CD14-positive monocyte (primary cell): ENCODE measurements around the gene CCL16. TPM values are rescaled to one million over a fixed set of nuclear protein-coding genes. Genes with fewer than 3 reads are reported as not detected.

ENCODE experiments used
- DNase-seq, 3 donors: peaks; one replicate each; pipeline ENCODE4 v3.0.0-alpha.2; 2011 to 2022
- H2AFZ ChIP-seq: 2 replicates; pipeline ENCODE4 v1.6.0; 2012; ENCODE audit warnings: mild to moderate bottlenecking, low read depth, low read length, inconsistent platforms; ENCODE audit not compliant: insufficient read depth, poor library complexity, severe bottlenecking
- H3K27ac ChIP-seq, 2 donors: 1 replicate in 1 of 2; 2 replicates in 1 of 2; pipeline ENCODE4 v1.5.1; 2012 to 2013; ENCODE audit warnings: low read length in 2 of 2, control low read depth in 1 of 2, inconsistent platforms in 1 of 2, low read depth in 1 of 2, mild to moderate bottlenecking in 1 of 2
- H3K27me3 ChIP-seq, 2 donors: one replicate each; pipeline versions ENCODE4 v1.6.0 to v1.6.1; 2011 to 2013; ENCODE audit warnings: low read length in 2 of 2; ENCODE audit not compliant: control insufficient read depth in 2 of 2, insufficient read depth in 2 of 2
- H3K36me3 ChIP-seq, 2 donors: replicated peaks in 1 of 2; 1 replicate in 1 of 2; 2 replicates in 1 of 2; pipeline versions ENCODE4 v1.5.1 to v1.6.1; 2012 to 2013; ENCODE audit warnings: low read length in 2 of 2, control low read depth in 1 of 2, inconsistent platforms in 1 of 2, mild to moderate bottlenecking in 1 of 2; ENCODE audit not compliant: insufficient read depth in 2 of 2, control insufficient read depth in 1 of 2
- H3K4me1 ChIP-seq, 2 donors: 1 replicate in 1 of 2; 2 replicates in 1 of 2; pipeline versions ENCODE4 v1.5.1 to v1.6.1; 2012 to 2013; ENCODE audit warnings: low read length in 2 of 2, control low read depth in 1 of 2, inconsistent platforms in 1 of 2, mild to moderate bottlenecking in 1 of 2, moderate library complexity in 1 of 2; ENCODE audit not compliant: insufficient read depth in 2 of 2, control insufficient read depth in 1 of 2
- H3K4me2 ChIP-seq: replicated peaks from 2 replicates; pipeline ENCODE3; 2012; ENCODE audit warnings: low read length, moderate library complexity, mild to moderate bottlenecking; ENCODE audit not compliant: poor library complexity, severe bottlenecking; ENCODE audit errors: extremely low read depth
- H3K4me3 ChIP-seq, 3 experiments: fragments of 200-600 bp in 1 of 3; sonication (generic) in 1 of 3; replicated peaks in 1 of 3; 1 replicate in 2 of 3; 2 replicates in 1 of 3; pipeline ENCODE4 v1.5.1; 2011 to 2013; ENCODE audit warnings: low read length in 3 of 3, mild to moderate bottlenecking in 3 of 3, control low read depth in 2 of 3, low read depth in 2 of 3, inconsistent platforms in 1 of 3, moderate library complexity in 1 of 3
- H3K79me2 ChIP-seq: 2 replicates; pipeline ENCODE4 v1.6.0; 2012; ENCODE audit warnings: mild to moderate bottlenecking, control low read depth, inconsistent platforms, low read length, moderate library complexity; ENCODE audit not compliant: insufficient read depth
- H3K9ac ChIP-seq: 2 replicates; pipeline ENCODE4 v1.6.0; 2017; ENCODE audit warnings: low read length, mild to moderate bottlenecking; ENCODE audit not compliant: insufficient read depth, poor library complexity, severe bottlenecking
- H3K9me3 ChIP-seq, 2 donors: replicated peaks in 1 of 2; 1 replicate in 1 of 2; 2 replicates in 1 of 2; pipeline versions ENCODE4 v1.5.1 to v1.6.1; 2012 to 2013; ENCODE audit warnings: low read length in 2 of 2, control low read depth in 1 of 2; ENCODE audit not compliant: control insufficient read depth in 1 of 2, insufficient read depth in 1 of 2
- H4K20me1 ChIP-seq: 2 replicates; pipeline ENCODE4 v1.6.0; 2012; ENCODE audit warnings: mild to moderate bottlenecking, low read length, control low read depth, moderate library complexity; ENCODE audit not compliant: insufficient read depth
- H3K27ac Mint-ChIP-seq, 7 donors: one replicate each; pipeline ENCODE4 v1.8.0; 2020; ENCODE audit warnings: mild to moderate bottlenecking in 7 of 7, mixed read lengths in 7 of 7, moderate library complexity in 6 of 7, inconsistent platforms in 2 of 7
- H3K27me3 Mint-ChIP-seq, 3 donors: one replicate each; pipeline ENCODE4 v1.8.0; 2021 to 2022; ENCODE audit warnings: low read depth in 3 of 3, mild to moderate bottlenecking in 3 of 3, mixed read lengths in 3 of 3, moderate library complexity in 3 of 3, inconsistent platforms in 1 of 3
- H3K36me3 Mint-ChIP-seq, 2 donors: one replicate each; pipeline ENCODE4 v1.8.0; 2020; ENCODE audit warnings: mixed read lengths in 2 of 2, inconsistent platforms in 1 of 2, mild to moderate bottlenecking in 1 of 2
- H3K4me1 Mint-ChIP-seq: one replicate; pipeline ENCODE4 v1.8.0; 2020; ENCODE audit warnings: mild to moderate bottlenecking, mixed read lengths
- H3K4me3 Mint-ChIP-seq, 2 donors: one replicate each; pipeline ENCODE4 v1.8.0; 2020; ENCODE audit warnings: mild to moderate bottlenecking in 2 of 2, mixed read lengths in 2 of 2, moderate library complexity in 1 of 2
- H3K9me3 Mint-ChIP-seq, 7 donors: one replicate each; pipeline ENCODE4 v1.8.0; 2020 to 2022; ENCODE audit warnings: mixed read lengths in 7 of 7, mild to moderate bottlenecking in 6 of 7, moderate library complexity in 6 of 7, inconsistent platforms in 2 of 7
- CTCF ChIP-seq: fragments of 200-600 bp; IDR thresholded peaks from one replicate; pipeline ENCODE4 v1.8.0; 2022; ENCODE audit warnings: antibody characterized with exemption, mild to moderate bottlenecking
- WGBS: methylation state at CpG from one replicate; pipeline ENCODE4 v1.1.5; 2013; ENCODE audit warnings: missing lambda C conversion rate; ENCODE audit not compliant: insufficient coverage; 5-methylcytosine and 5-hydroxymethylcytosine counted together
- intact Hi-C, 2 donors: fragments of 100-400 bp; cut with micrococcal nuclease; formaldehyde crosslinking; loops; one replicate each; pipeline versions ENCODE4 v1.15.0 to v1.15.1; 2023
- polyA minus RNA-seq: library from RNA; depleted of rRNA, polyadenylated mRNA; stranded (reverse); fragments of >200 nt; gene quantifications from 2 replicates; pipeline ENCODE4 v1.2.3, GENCODE V29; 2012
- polyA plus RNA-seq, 3 donors: library from polyadenylated mRNA; depleted of rRNA in 1 of 3; unstranded in 2 of 3; stranded (reverse) in 1 of 3; fragments of 300-500 nt in 2 of 3; fragments of >200 nt in 1 of 3; fragmentation: Illumina TruSeq in 2 of 3; gene quantifications; 1 replicate in 2 of 3; 2 replicates in 1 of 3; pipeline ENCODE4 v1.2.3, GENCODE V29; 2012 to 2021
- total RNA-seq, 12 experiments: library from RNA in 1 of 12; stranded (reverse) in 1 of 12; fragments of 120-200 nt in 1 of 12; gene quantifications; one replicate each; pipeline ENCODE4 v1.2.4 and lab custom pipeline; 2013 to 2026; ENCODE audit warnings: mixed read lengths in 6 of 12, inconsistent platforms in 1 of 12

CCL16 gene
- total RNA-seq (2013), result not detected
- polyA plus RNA-seq (not detected), polyA minus RNA-seq (not detected in 2 replicates), total RNA-seq (lab: John Stamatoyannopoulos, UW) (0 to 0.90 (median 0) reads per million in 11 experiments)

GRCh38 chr17:35981246-35981645 lies at the start of gene CCL16:
TSS of gene CCL16 (minus strand) at chr17:35981497. CDS start at chr17:35981420, 77 bp downstream.
- Mint-ChIP-seq H3K4me1 (no peaks in the 10 kb centered on the region), H3K27ac (peak within 1 kb of the TSS in 2 of 7 donors; percentile 2 to 35), H3K36me3 (no peaks in the 10 kb centered on the region), H3K27me3 (peaks cover 0 to 3% (median 0%) of the 10 kb centered on the region in 3 donors), H3K9me3 (no peaks in the 10 kb centered on the region), H3K4me3 (no peak within 1 kb of the TSS)
- Histone ChIP-seq H3K27ac (no peak within 1 kb of the TSS), H3K79me2 (no peaks in the 10 kb centered on the region), H3K4me1 (no peaks in the 10 kb centered on the region), H3K27me3 (no peaks in the 10 kb centered on the region), H3K4me3 (no peak within 1 kb of the TSS), H2AFZ (no peak within 1 kb of the TSS), H3K36me3 (no peaks in the 10 kb centered on the region), H3K4me2 (no peak within 1 kb of the TSS), H3K9ac (no peak within 1 kb of the TSS), H3K9me3 (no peaks in the 10 kb centered on the region), H4K20me1 (no peaks in the 10 kb centered on the region)
- intact Hi-C loops, result loop anchor here in 1 of 2 donors (10.0 kb wide), 1 partner anchor 84 kb away; the partner anchor contains the start of gene CCL18
- 96% methylated on average over 9 of the region's 12 CpGs for WGBS
- no peak for DNase-seq
- TF ChIP-seq CTCF, result no peak

GRCh38 chr17:36030956-36031355 lies 49.7 kb upstream of the CCL16 start:
- intact Hi-C loops, result loop anchor here in 1 of 2 donors (5.0 kb wide), 1 partner anchor 101 kb away; no protein-coding TSS in a partner anchor

More at GRCh38 chr17:36030956-36031355, 49.7 kb upstream of the CCL16 start:
- Histone ChIP-seq H3K36me3 (no peaks in the 10 kb centered on the region), H3K27me3 (no peaks in the 10 kb centered on the region), H2AFZ (no peak overlapping the region), H3K4me1 (peaks cover 26 to 38% of the 10 kb centered on the region in 2 donors), H3K4me2 (no peak overlapping the region), H3K9me3 (no peaks in the 10 kb centered on the region), H3K9ac (no peak overlapping the region), H3K4me3 (no peak overlapping the region), H4K20me1 (no peaks in the 10 kb centered on the region), H3K79me2 (no peaks in the 10 kb centered on the region), H3K27ac (no peak overlapping the region)
- Mint-ChIP-seq H3K27me3 (peaks cover 2 to 4% (median 4%) of the 10 kb centered on the region in 3 donors), H3K4me3 (no peak overlapping the region), H3K9me3 (peaks cover 0 to 3% (median 0%) of the 10 kb centered on the region in 7 donors), H3K4me1 (peaks cover 37% of the 10 kb centered on the region), H3K36me3 (no peaks in the 10 kb centered on the region), H3K27ac (no peak overlapping the region)
- no CpG with 5 or more reads among the region's 1 CpG for WGBS
- DNase-seq, result no peak
- no peak for TF ChIP-seq CTCF
